ENCODE data around the gene LARGE1.

The LARGE1 gene

GRCh38 chr22:33255791-33256190, 664.5 kb downstream of the LARGE1 start:
- H3K4me3 ChIP-seq (ENCODE audit: low read length), result no peak overlapping the region
- no peaks in the 10 kb centered on the region for H3K79me1 ChIP-seq (ENCODE audit: low read length)
- H3K23ac ChIP-seq (ENCODE audit: low read length), result no peak overlapping the region
- no peaks in the 10 kb centered on the region for H3K79me2 ChIP-seq (ENCODE audit: control insufficient read depth, insufficient read depth, low read length)
- no peak overlapping the region for H2BK5ac ChIP-seq (ENCODE audit: low read length)
- no peak overlapping the region for H3K4ac ChIP-seq (ENCODE audit: low read depth, low read length)
- no peak overlapping the region for H2BK120ac ChIP-seq (ENCODE audit: low read depth, low read length)
- no peaks in the 10 kb centered on the region for H3K4me1 ChIP-seq (ENCODE audit: control insufficient read depth, low read depth, low read length)
- no peak overlapping the region for H3K18ac ChIP-seq (ENCODE audit: low read length)
- no peak overlapping the region for H4K5ac ChIP-seq (ENCODE audit: low read length)
- no peak overlapping the region for H2AK5ac ChIP-seq (ENCODE audit: low read length)
- no peak overlapping the region for H2BK15ac ChIP-seq (replicated peaks; ENCODE audit: low read depth)
- peak; percentile 2 for DNase-seq
- no peak overlapping the region for H3K9ac ChIP-seq (ENCODE audit: low read length)
- H3K27ac ChIP-seq (ENCODE audit: low read depth, low read length), result no peak overlapping the region
- no CpG with 5 or more reads among the region's 4 CpGs for WGBS (ENCODE audit: extremely low coverage, insufficient coverage, low lambda C conversion rate)
- no peaks in the 10 kb centered on the region for H3K27me3 ChIP-seq (ENCODE audit: insufficient read depth, low read length, poor library complexity)
- no peak overlapping the region for H4K8ac ChIP-seq (ENCODE audit: low read depth, low read length)
- no peaks in the 10 kb centered on the region for H3K36me3 ChIP-seq (ENCODE audit: control insufficient read depth, insufficient read depth, low read length)
- no peak overlapping the region for H3K4me2 ChIP-seq (ENCODE audit: low read length)
- H3K56ac ChIP-seq (ENCODE audit: low read length), result no peak overlapping the region

- DNase-seq, result no peak
- H3K4me3 ChIP-seq (ENCODE audit: low read length), result no peak overlapping the region
- no peak overlapping the region for H3K4ac ChIP-seq (ENCODE audit: low read depth, low read length)
- H3K56ac ChIP-seq (ENCODE audit: low read length), result no peak overlapping the region
- H2BK15ac ChIP-seq (replicated peaks; ENCODE audit: low read depth), result no peak overlapping the region
- no CpG with 5 or more reads among the region's 2 CpGs for WGBS (ENCODE audit: extremely low coverage, insufficient coverage, low lambda C conversion rate)
- no peak overlapping the region for H4K5ac ChIP-seq (ENCODE audit: low read length)
- no peak overlapping the region for H3K23ac ChIP-seq (ENCODE audit: low read length)
- no peaks in the 10 kb centered on the region for H3K27me3 ChIP-seq (ENCODE audit: insufficient read depth, low read length, poor library complexity)
- H4K8ac ChIP-seq (ENCODE audit: low read depth, low read length), result no peak overlapping the region
- no peak overlapping the region for H2BK120ac ChIP-seq (ENCODE audit: low read depth, low read length)
- H2BK5ac ChIP-seq (ENCODE audit: low read length), result no peak overlapping the region
- no peak overlapping the region for H3K4me2 ChIP-seq (ENCODE audit: low read length)
- no peaks in the 10 kb centered on the region for H3K36me3 ChIP-seq (ENCODE audit: control insufficient read depth, insufficient read depth, low read length)
- H3K18ac ChIP-seq (ENCODE audit: low read length), result no peak overlapping the region
- no peak overlapping the region for H3K27ac ChIP-seq (ENCODE audit: low read depth, low read length)
- no peak overlapping the region for H3K9ac ChIP-seq (ENCODE audit: low read length)
- no peaks in the 10 kb centered on the region for H3K79me1 ChIP-seq (ENCODE audit: low read length)
- no peak overlapping the region for H2AK5ac ChIP-seq (ENCODE audit: low read length)
- no peaks in the 10 kb centered on the region for H3K4me1 ChIP-seq (ENCODE audit: control insufficient read depth, low read depth, low read length)
- H3K79me2 ChIP-seq (ENCODE audit: control insufficient read depth, insufficient read depth, low read length), result no peaks in the 10 kb centered on the region
These were observed 671.3 kb downstream of the LARGE1 start for GRCh38 chr22:33248948-33249347.

GRCh38 chr22:33247758-33248157, 672.5 kb downstream of the LARGE1 start:
- no CpG with 5 or more reads among the region's 2 CpGs for WGBS (ENCODE audit: extremely low coverage, insufficient coverage, low lambda C conversion rate)
- Histone ChIP-seq H3K4me3 (ENCODE audit: low read length) (no peak overlapping the region), H3K27ac (ENCODE audit: low read depth, low read length) (no peak overlapping the region), H3K23ac (ENCODE audit: low read length) (no peak overlapping the region), H3K4me1 (ENCODE audit: control insufficient read depth, low read depth, low read length) (no peaks in the 10 kb centered on the region), H3K36me3 (ENCODE audit: control insufficient read depth, insufficient read depth, low read length) (no peaks in the 10 kb centered on the region), H4K8ac (ENCODE audit: low read depth, low read length) (no peak overlapping the region), H2BK120ac (ENCODE audit: low read depth, low read length) (no peak overlapping the region), H3K9ac (ENCODE audit: low read length) (no peak overlapping the region), H3K56ac (ENCODE audit: low read length) (no peak overlapping the region), H3K79me2 (ENCODE audit: control insufficient read depth, insufficient read depth, low read length) (no peaks in the 10 kb centered on the region), H3K79me1 (ENCODE audit: low read length) (no peaks in the 10 kb centered on the region), H3K4me2 (ENCODE audit: low read length) (no peak overlapping the region), H2BK5ac (ENCODE audit: low read length) (no peak overlapping the region), H3K27me3 (ENCODE audit: insufficient read depth, low read length, poor library complexity) (no peaks in the 10 kb centered on the region), H3K4ac (ENCODE audit: low read depth, low read length) (no peak overlapping the region), H2BK15ac (replicated peaks; ENCODE audit: low read depth) (no peak overlapping the region), H3K18ac (ENCODE audit: low read length) (no peak overlapping the region), H4K5ac (ENCODE audit: low read length) (no peak overlapping the region), H2AK5ac (ENCODE audit: low read length) (no peak overlapping the region)
- DNase-seq, result no peak

- no peak overlapping the region for H3K9ac ChIP-seq (ENCODE audit: low read length)
- no peak overlapping the region for H3K23ac ChIP-seq (ENCODE audit: low read length)
- no peak overlapping the region for H4K8ac ChIP-seq (ENCODE audit: low read depth, low read length)
- H4K5ac ChIP-seq (ENCODE audit: low read length), result no peak overlapping the region
- DNase-seq, result no peak
- no peak overlapping the region for H2BK15ac ChIP-seq (replicated peaks; ENCODE audit: low read depth)
- H3K18ac ChIP-seq (ENCODE audit: low read length), result no peak overlapping the region
- no peak overlapping the region for H3K4ac ChIP-seq (ENCODE audit: low read depth, low read length)
- no peak overlapping the region for H3K56ac ChIP-seq (ENCODE audit: low read length)
- H2BK120ac ChIP-seq (ENCODE audit: low read depth, low read length), result no peak overlapping the region
- no peak overlapping the region for H3K27ac ChIP-seq (ENCODE audit: low read depth, low read length)
- H3K79me2 ChIP-seq (ENCODE audit: control insufficient read depth, insufficient read depth, low read length), result no peaks in the 10 kb centered on the region
- H3K27me3 ChIP-seq (ENCODE audit: insufficient read depth, low read length, poor library complexity), result no peaks in the 10 kb centered on the region
- no peaks in the 10 kb centered on the region for H3K36me3 ChIP-seq (ENCODE audit: control insufficient read depth, insufficient read depth, low read length)
- no peak overlapping the region for H3K4me3 ChIP-seq (ENCODE audit: low read length)
- H2BK5ac ChIP-seq (ENCODE audit: low read length), result no peak overlapping the region
- H3K4me1 ChIP-seq (ENCODE audit: control insufficient read depth, low read depth, low read length), result no peaks in the 10 kb centered on the region
- H2AK5ac ChIP-seq (ENCODE audit: low read length), result no peak overlapping the region
- H3K79me1 ChIP-seq (ENCODE audit: low read length), result no peaks in the 10 kb centered on the region
- no peak overlapping the region for H3K4me2 ChIP-seq (ENCODE audit: low read length)
These were observed 678.2 kb downstream of the LARGE1 start for GRCh38 chr22:33242078-33242477.

- no CpG with 5 or more reads among the region's 3 CpGs for WGBS (ENCODE audit: extremely low coverage, insufficient coverage, low lambda C conversion rate)
- no peaks in the 10 kb centered on the region for H3K4me1 ChIP-seq (ENCODE audit: control insufficient read depth, low read depth, low read length)
- DNase-seq, result no peak
These were observed 679.3 kb downstream of the LARGE1 start for GRCh38 chr22:33240888-33241475.

GRCh38 chr22:33232071-33232470, 688.2 kb downstream of the LARGE1 start:
- Histone ChIP-seq H3K4me3 (ENCODE audit: low read length) (no peak overlapping the region), H2BK5ac (ENCODE audit: low read length) (no peak overlapping the region), H3K4me2 (ENCODE audit: low read length) (no peak overlapping the region), H3K4ac (ENCODE audit: low read depth, low read length) (no peak overlapping the region), H3K18ac (ENCODE audit: low read length) (no peak overlapping the region), H3K4me1 (ENCODE audit: control insufficient read depth, low read depth, low read length) (no peaks in the 10 kb centered on the region), H2BK120ac (ENCODE audit: low read depth, low read length) (no peak overlapping the region), H4K5ac (ENCODE audit: low read length) (no peak overlapping the region), H3K9ac (ENCODE audit: low read length) (no peak overlapping the region), H4K8ac (ENCODE audit: low read depth, low read length) (no peak overlapping the region), H3K27me3 (ENCODE audit: insufficient read depth, low read length, poor library complexity) (no peaks in the 10 kb centered on the region), H3K27ac (ENCODE audit: low read depth, low read length) (no peak overlapping the region), H3K36me3 (ENCODE audit: control insufficient read depth, insufficient read depth, low read length) (no peaks in the 10 kb centered on the region), H3K79me1 (ENCODE audit: low read length) (no peaks in the 10 kb centered on the region), H3K56ac (ENCODE audit: low read length) (no peak overlapping the region), H3K79me2 (ENCODE audit: control insufficient read depth, insufficient read depth, low read length) (no peaks in the 10 kb centered on the region), H3K23ac (ENCODE audit: low read length) (no peak overlapping the region), H2AK5ac (ENCODE audit: low read length) (no peak overlapping the region), H2BK15ac (replicated peaks; ENCODE audit: low read depth) (no peak overlapping the region)
- no peak for DNase-seq
- WGBS (ENCODE audit: extremely low coverage, insufficient coverage, low lambda C conversion rate), result no CpG with 5 or more reads among the region's 5 CpGs

More at GRCh38 chr22:33240888-33241475, 679.3 kb downstream of the LARGE1 start:
- Histone ChIP-seq H3K27ac (ENCODE audit: low read depth, low read length) (no peak overlapping the region), H3K79me2 (ENCODE audit: control insufficient read depth, insufficient read depth, low read length) (no peaks in the 10 kb centered on the region), H3K79me1 (ENCODE audit: low read length) (no peaks in the 10 kb centered on the region), H3K4me2 (ENCODE audit: low read length) (no peak overlapping the region), H3K4ac (ENCODE audit: low read depth, low read length) (no peak overlapping the region), H3K9ac (ENCODE audit: low read length) (no peak overlapping the region), H3K56ac (ENCODE audit: low read length) (no peak overlapping the region), H4K8ac (ENCODE audit: low read depth, low read length) (no peak overlapping the region), H3K36me3 (ENCODE audit: control insufficient read depth, insufficient read depth, low read length) (no peaks in the 10 kb centered on the region), H2BK15ac (replicated peaks; ENCODE audit: low read depth) (no peak overlapping the region), H3K18ac (ENCODE audit: low read length) (no peak overlapping the region), H2BK120ac (ENCODE audit: low read depth, low read length) (no peak overlapping the region), H3K4me3 (ENCODE audit: low read length) (no peak overlapping the region), H3K27me3 (ENCODE audit: insufficient read depth, low read length, poor library complexity) (no peaks in the 10 kb centered on the region), H3K23ac (ENCODE audit: low read length) (no peak overlapping the region), H2AK5ac (ENCODE audit: low read length) (no peak overlapping the region), H2BK5ac (ENCODE audit: low read length) (no peak overlapping the region), H4K5ac (ENCODE audit: low read length) (no peak overlapping the region)
